ENCODE results near the gene TMEM203. TPM values are rescaled to one million over a fixed set of nuclear protein-coding genes. Genes with fewer than 3 reads are reported as not detected.

TMEM203 gene
- total RNA-seq, 4 donors from 2014 or later: 18.9 to 42.1 (median 28.7) TPM

DNA sequence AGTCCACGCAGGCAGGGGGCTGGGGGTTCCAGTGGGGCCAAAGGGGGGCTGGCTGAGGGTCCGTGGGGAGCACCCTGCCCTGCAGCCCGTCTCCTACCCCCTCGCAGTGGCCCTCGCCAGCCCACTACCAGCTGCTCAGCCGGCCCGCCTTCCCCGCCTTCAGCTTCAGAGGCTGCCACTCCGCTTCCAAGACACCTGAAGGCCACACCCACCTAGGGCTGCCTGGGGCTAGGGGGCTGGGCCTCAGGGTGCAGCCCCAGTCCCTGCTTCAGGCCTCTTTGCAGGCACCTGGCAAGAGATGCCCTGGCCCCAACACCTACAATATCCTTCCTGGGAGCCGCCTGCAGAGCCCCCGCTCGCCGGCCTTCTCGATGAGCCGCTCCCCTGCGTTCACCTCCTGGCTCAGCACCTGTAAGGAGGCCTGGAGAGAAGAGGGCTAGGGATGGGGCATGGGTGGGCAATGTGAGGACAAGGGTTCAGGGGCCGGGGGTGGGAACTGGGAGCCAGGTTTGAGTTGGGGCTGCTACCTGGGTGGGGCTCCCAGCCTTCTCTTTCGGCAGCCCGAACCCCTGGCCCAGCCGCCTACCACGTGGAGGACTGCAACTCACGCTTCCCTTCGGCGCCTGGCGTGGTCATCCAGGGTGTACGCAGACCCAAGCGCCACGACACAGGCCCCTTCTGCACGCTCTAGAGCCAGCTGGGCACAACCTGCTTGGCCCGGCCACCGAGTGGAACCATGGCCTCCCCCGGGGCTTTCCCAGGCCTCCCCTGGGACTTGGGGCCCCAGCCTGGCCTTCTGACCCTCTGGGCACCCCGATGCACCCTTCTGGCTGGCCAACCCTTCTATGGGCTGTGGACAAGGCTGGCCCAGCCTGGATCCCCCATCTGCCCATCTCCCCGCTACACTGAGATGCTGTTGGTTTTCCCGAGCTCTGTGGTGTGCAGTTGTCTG, 47.4 kb upstream of the TMEM203 start:
- intact Hi-C loops (cut with DNase I; ENCODE audit: low total_unique reads): no loop called here
- no peak overlapping the region for H3K27ac ChIP-seq
- 72% methylated on average over 33 of the region's 35 CpGs; no CpG with 5 or more reads in 1 of the 2 donors for WGBS, 2 donors (ENCODE audit: low coverage in 1 of 2)
- H3K36me3 ChIP-seq: peaks cover 0 to 6% (median 0%) of the 10 kb centered on the region in 4 donors
- peaks cover 21 to 31% (median 24%) of the 10 kb centered on the region in 4 donors for H3K4me1 ChIP-seq
- TF ChIP-seq EP300 (IDR thresholded peaks at IDR 0.05; ENCODE audit: low read depth): no peak
- no peak for TF ChIP-seq POLR2A (IDR thresholded peaks at IDR 0.05)
- no peak for TF ChIP-seq CTCF (IDR thresholded peaks at IDR 0.05)
- no peak overlapping the region for H3K4me3 ChIP-seq
- H3K9me3 ChIP-seq: no peaks in the 10 kb centered on the region
- in situ Hi-C loops (cut with MboI; ENCODE audit: low pct_ligation_motif_present in 1 of 4, low pct_unique_long_range_greater_than_20kb in 1 of 4, low sequenced_read_pairs in 3 of 4): no loop called here
- no peak for DNase-seq
- no peaks in the 10 kb centered on the region for H3K27me3 ChIP-seq

DNA sequence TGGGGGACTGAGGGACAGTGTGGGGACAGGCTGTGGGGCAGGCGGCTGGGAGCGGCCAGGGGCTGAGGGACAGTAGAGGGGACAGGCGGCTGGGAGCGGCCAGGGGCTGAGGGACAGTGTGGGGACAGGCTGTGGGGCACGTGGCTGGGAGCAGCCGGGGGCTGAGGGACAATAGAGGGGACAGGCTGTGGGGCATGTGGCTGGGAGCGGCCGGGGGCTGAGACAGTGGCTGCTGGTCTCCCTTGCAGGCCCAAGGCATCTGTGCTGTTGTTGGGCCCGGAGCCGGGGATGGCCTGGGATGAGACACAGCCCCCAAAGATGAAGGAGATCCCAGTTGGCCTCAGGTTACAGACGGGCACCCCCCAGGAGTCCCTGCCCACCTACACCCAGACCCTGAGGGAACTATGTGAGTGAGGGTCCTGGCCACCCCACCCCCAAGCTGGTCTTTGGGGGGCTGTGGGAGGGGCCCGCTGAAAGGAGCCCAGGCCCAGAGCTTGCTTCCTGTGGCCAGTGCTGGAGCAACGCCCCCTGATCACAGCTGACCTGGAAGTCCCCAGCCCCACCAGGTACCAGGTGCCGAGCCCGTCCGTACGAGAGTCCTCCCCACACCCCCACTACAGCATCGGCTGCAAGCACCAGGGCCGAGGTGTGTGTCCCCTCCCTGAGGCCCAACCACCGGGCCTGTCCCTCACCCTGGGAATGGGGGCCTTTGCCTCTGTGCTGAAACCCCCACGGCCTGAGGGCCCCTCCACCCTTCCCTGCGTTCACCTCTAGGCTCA, 46.2 kb upstream of the TMEM203 start:
- Histone ChIP-seq H3K27ac (no peak overlapping the region), H3K4me3 (no peak overlapping the region), H3K36me3 (peaks cover 0 to 3% (median 0%) of the 10 kb centered on the region in 4 donors), H3K4me1 (peaks cover 17 to 26% (median 20%) of the 10 kb centered on the region in 4 donors), H3K27me3 (no peaks in the 10 kb centered on the region), H3K9me3 (no peaks in the 10 kb centered on the region)
- TF ChIP-seq POLR2A (IDR thresholded peaks at IDR 0.05): no peak
- DNase-seq: no peak
- WGBS, 2 donors (ENCODE audit: low coverage in 1 of 2): 60 to 84% methylated on average over 2 to 21 of the region's 22 CpGs
- in situ Hi-C loops (cut with MboI; ENCODE audit: low pct_ligation_motif_present in 1 of 4, low pct_unique_long_range_greater_than_20kb in 1 of 4, low sequenced_read_pairs in 3 of 4): no loop called here
- intact Hi-C loops (cut with DNase I; ENCODE audit: low total_unique reads): no loop called here

DNA sequence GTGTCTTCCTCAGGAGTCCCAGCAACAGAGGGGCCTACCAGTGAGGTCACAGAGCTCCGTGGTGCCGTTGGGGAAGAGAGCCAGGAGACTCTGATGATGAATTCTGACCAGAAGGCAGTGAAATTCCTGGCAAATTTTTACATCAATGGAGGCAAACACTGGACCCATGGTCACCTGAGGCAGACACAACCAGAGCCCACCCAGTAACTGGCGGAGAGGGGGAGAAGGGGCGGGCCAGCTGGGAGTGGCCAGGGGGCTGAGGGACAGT, 45.7 kb upstream of the TMEM203 start, which contains the start of gene STPG3:
Gene STPG3, plus strand, starts transcription at position 93 of the 268 bp plus-strand sequence. Its CDS starts 1 bp downstream, at position 94.
- in situ Hi-C loops (cut with MboI; ENCODE audit: low pct_ligation_motif_present in 1 of 4, low pct_unique_long_range_greater_than_20kb in 1 of 4, low sequenced_read_pairs in 3 of 4) (no loop called here), intact Hi-C loops (cut with DNase I; ENCODE audit: low total_unique reads) (no loop called here)
- Histone ChIP-seq H3K27ac (no peak within 1 kb of the TSS), H3K4me1 (peaks cover 11 to 21% (median 14%) of the 10 kb centered on the region in 4 donors), H3K9me3 (no peaks in the 10 kb centered on the region), H3K36me3 (no peaks in the 10 kb centered on the region), H3K4me3 (no peak within 1 kb of the TSS), H3K27me3 (no peaks in the 10 kb centered on the region)
- DNase-seq: no peak
- no peak for TF ChIP-seq CTCF (IDR thresholded peaks at IDR 0.05)
- no peak for TF ChIP-seq EP300 (IDR thresholded peaks at IDR 0.05; ENCODE audit: low read depth)
- WGBS, 2 donors (ENCODE audit: low coverage in 1 of 2): 69% methylated on average over 4 of the region's 4 CpGs; no CpG with 5 or more reads in 1 of the 2 donors

DNA sequence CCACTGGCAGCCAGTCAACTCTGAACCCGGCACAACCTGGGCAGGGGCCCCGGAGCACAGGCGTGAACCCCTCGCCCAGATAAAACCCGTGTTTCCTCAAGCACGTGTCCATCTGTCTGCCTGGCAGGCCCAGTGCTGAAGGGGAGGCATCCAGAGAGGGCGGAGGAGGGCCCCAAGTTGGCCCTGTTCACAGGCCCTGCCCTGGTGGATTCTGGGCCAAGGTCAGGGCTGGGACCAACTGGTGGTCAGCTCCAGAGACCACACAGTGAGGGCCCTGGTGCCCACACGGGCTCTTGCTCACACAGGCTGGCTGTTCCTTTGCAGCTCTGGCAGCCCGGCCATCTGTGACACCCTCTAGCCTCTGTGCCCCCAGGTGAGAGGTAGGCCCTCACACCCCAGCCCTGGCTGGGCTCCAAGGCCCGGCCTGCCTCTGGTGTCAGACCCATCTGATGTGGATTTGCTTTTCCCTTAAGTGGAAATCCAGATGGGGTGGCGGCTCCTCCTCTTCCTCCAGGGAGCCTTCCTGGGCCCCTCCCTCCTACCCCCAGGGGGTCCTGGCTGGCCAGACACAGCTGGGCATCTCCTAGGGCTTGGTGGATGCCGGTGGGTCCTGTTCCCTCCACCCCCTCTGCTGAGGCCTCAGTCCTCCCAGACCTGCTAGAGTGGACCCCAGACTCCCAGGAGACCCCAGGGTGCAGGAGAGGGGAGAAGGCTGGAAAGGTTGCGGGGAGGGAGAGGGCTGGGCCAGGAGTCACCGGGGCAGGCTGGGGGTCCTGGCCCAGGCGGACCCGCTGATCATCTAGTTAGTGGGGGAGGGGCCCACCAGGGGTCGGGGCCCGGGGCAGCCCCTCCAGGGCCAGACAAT, 45.1 kb upstream of the TMEM203 start:
- Histone ChIP-seq H3K27ac (no peak overlapping the region), H3K4me1 (peaks cover 8 to 16% (median 10%) of the 10 kb centered on the region in 4 donors), H3K36me3 (no peaks in the 10 kb centered on the region), H3K4me3 (no peak overlapping the region), H3K27me3 (no peaks in the 10 kb centered on the region), H3K9me3 (no peaks in the 10 kb centered on the region)
- no peak for DNase-seq
- intact Hi-C loops (cut with DNase I; ENCODE audit: low total_unique reads) (no loop called here), in situ Hi-C loops (cut with MboI; ENCODE audit: low pct_ligation_motif_present in 1 of 4, low pct_unique_long_range_greater_than_20kb in 1 of 4, low sequenced_read_pairs in 3 of 4) (no loop called here)
- WGBS, 2 donors (ENCODE audit: low coverage in 1 of 2): 71% methylated on average over 15 of the region's 18 CpGs; no CpG with 5 or more reads in 1 of the 2 donors
- no peak for TF ChIP-seq CTCF (IDR thresholded peaks at IDR 0.05)
- no peak for TF ChIP-seq EP300 (IDR thresholded peaks at IDR 0.05; ENCODE audit: low read depth)
- no peak for TF ChIP-seq POLR2A (IDR thresholded peaks at IDR 0.05)
- TF ChIP-seq POLR2AphosphoS5 (IDR thresholded peaks at IDR 0.05): no peak
